K562 (cell line): ENCODE results near the gene IL10RB. TPM values are rescaled to one million over a fixed set of nuclear protein-coding genes. Genes with fewer than 3 reads are reported as not detected.

ENCODE experiments used
- ATAC-seq: fragments of 200-7000 bp; cut with Tn5 transposase; 3 replicates; pipeline ENCODE4 v1.9.1; 2020; ENCODE audit warnings: moderate library complexity
- BruUV-seq: library from RNA; stranded (reverse); fragments of 400-500 nt; replicated peaks from 2 replicates; lab custom pipeline; 2021; lab: Mats Ljungman, UMichigan
- CTCF ChIA-PET: fragments of 300-600 bp; formaldehyde crosslinking; extraction: SDS; loops from one replicate; lab custom pipeline; 2021; ENCODE audit warnings: low intra/inter-chr PET ratio; lab: Yijun Ruan, JAX
- POLR2A ChIA-PET: fragments of 300-600, 350-650 bp; sonication (Branson Sonifier 250); formaldehyde crosslinking; extraction: SDS; loops from one replicate; lab custom pipeline; 2021; ENCODE audit warnings: antibody characterized with exemption, inconsistent platforms; lab: Yijun Ruan, JAX
- DNase-seq, 4 experiments: peaks; one replicate each; pipeline versions ENCODE4 v3.0.0 to v3.0.0-alpha.2; 2011 to 2018; ENCODE audit warnings: low spot score in 3 of 4, mixed read lengths in 3 of 4; ENCODE audit errors: extremely low read depth in 1 of 4
- FAIRE-seq: peaks from 2 replicates; lab custom pipeline; 2011; peaks lifted over from hg19 to GRCh38; lab: Jason Lieb, UNC
- H2AFZ ChIP-seq: 2 replicates; pipeline ENCODE4 v1.6.0; 2011; ENCODE audit warnings: low read depth, low read length, control low read depth, inconsistent platforms
- H3K27ac ChIP-seq: fragments of 200-600 bp; 3 replicates; pipeline ENCODE4 v1.8.0; 2011; ENCODE audit warnings: low read depth, mild to moderate bottlenecking, control low read depth, inconsistent platforms, low read length, moderate library complexity, mixed read lengths; ENCODE audit errors: extremely low read depth
- H3K27me3 ChIP-seq, 2 experiments: fragments of 300-600 bp in 1 of 2; 2 replicates in 1 of 2; 3 replicates in 1 of 2; pipeline versions ENCODE4 v1.6.0 to v1.8.0; 2011; ENCODE audit warnings: inconsistent platforms in 2 of 2, low read length in 2 of 2, mild to moderate bottlenecking in 1 of 2, mixed read lengths in 1 of 2, moderate library complexity in 1 of 2; ENCODE audit not compliant: control insufficient read depth in 2 of 2, insufficient read depth in 2 of 2
- H3K36me3 ChIP-seq: fragments of 300-600 bp; 3 replicates; pipeline ENCODE4 v1.8.0; 2011; ENCODE audit warnings: mild to moderate bottlenecking, low read length, inconsistent platforms; ENCODE audit not compliant: control insufficient read depth, insufficient read depth
- H3K4me1 ChIP-seq, 2 experiments: fragments of 200-600 bp in 1 of 2; replicated peaks in 1 of 2; 2 replicates in 1 of 2; 3 replicates in 1 of 2; pipeline versions ENCODE4 v1.5.1 to v1.8.0; 2011; ENCODE audit warnings: inconsistent platforms in 2 of 2, low read length in 2 of 2, mild to moderate bottlenecking in 1 of 2, mixed read lengths in 1 of 2, moderate library complexity in 1 of 2; ENCODE audit not compliant: control insufficient read depth in 2 of 2, insufficient read depth in 2 of 2
- H3K4me2 ChIP-seq: 2 replicates; pipeline ENCODE4 v1.6.1; 2011; ENCODE audit warnings: low read length, control low read depth, inconsistent platforms, mixed read lengths; ENCODE audit not compliant: insufficient read depth
- H3K4me3 ChIP-seq: fragments of 200-600 bp; sonication (generic), shearing (Covaris generic); 2 replicates; pipeline ENCODE4 v1.5.1; 2016; ENCODE audit warnings: control low read depth, inconsistent platforms
- H3K79me2 ChIP-seq: fragments of 200-600 bp; 3 replicates; pipeline ENCODE4 v1.8.0; 2011; ENCODE audit warnings: low read length, inconsistent platforms; ENCODE audit not compliant: control insufficient read depth, insufficient read depth
- H3K9ac ChIP-seq, 2 experiments: 2 replicates each; pipeline versions ENCODE4 v1.6.0 to v1.6.1; 2011; ENCODE audit warnings: low read depth in 2 of 2, low read length in 2 of 2, control low read depth in 1 of 2, inconsistent platforms in 1 of 2, mild to moderate bottlenecking in 1 of 2, mixed read lengths in 1 of 2; ENCODE audit not compliant: insufficient read depth in 1 of 2
- H3K9me1 ChIP-seq: one replicate; pipeline ENCODE4 v1.6.0; 2011; ENCODE audit warnings: inconsistent platforms, mild to moderate bottlenecking, low read length, moderate library complexity; ENCODE audit not compliant: control insufficient read depth, insufficient read depth
- H3K9me3 ChIP-seq: replicated peaks from 2 replicates; pipeline ENCODE4 v1.5.1; 2011; ENCODE audit warnings: low read depth, low read length, inconsistent platforms; ENCODE audit not compliant: control insufficient read depth, insufficient read depth
- H4K20me1 ChIP-seq: replicated peaks from 2 replicates; pipeline ENCODE4 v1.6.1; 2011; ENCODE audit warnings: low read length, inconsistent platforms, mixed read lengths; ENCODE audit not compliant: control insufficient read depth, insufficient read depth
- CREB1 ChIP-seq, 2 experiments: sonication (generic) in 1 of 2; formaldehyde crosslinking in 1 of 2; IDR thresholded peaks; 2 replicates each; pipeline versions ENCODE4 v1.6.1 to v1.8.0; 2012 to 2022; ENCODE audit warnings: inconsistent platforms in 1 of 2, mild to moderate bottlenecking in 1 of 2, missing genetic modification reagents in 1 of 2, moderate library complexity in 1 of 2
- EGR1 ChIP-seq: fragments of 450-650 bp; conservative IDR thresholded peaks from 2 replicates; pipeline ENCODE4 v1.6.1; 2017; ENCODE audit warnings: mild to moderate bottlenecking
- GATAD2A ChIP-seq: fragments of 450-650 bp; IDR thresholded peaks from 2 replicates; pipeline ENCODE4 v1.6.1; 2017
- HMG20B ChIP-seq: fragments of 250-450 bp; sonication (Bioruptor Pico); IDR thresholded peaks from 2 replicates; pipeline ENCODE4 v1.5.0; 2021; ENCODE audit warnings: mild to moderate bottlenecking
- KDM1A ChIP-seq, 2 experiments: fragments of 450-650 bp; IDR thresholded peaks; 2 replicates each; pipeline ENCODE4 v1.6.1; 2016; ENCODE audit warnings: mild to moderate bottlenecking in 2 of 2
- KLF1 ChIP-seq: fragments of 450-650 bp; IDR thresholded peaks from 2 replicates; pipeline ENCODE4 v1.6.1; 2016; ENCODE audit warnings: missing genetic modification characterization, missing compliant biosample characterization
- KLF16 ChIP-seq: IDR thresholded peaks from 2 replicates; pipeline ENCODE4 v1.6.1; 2016; ENCODE audit warnings: antibody characterized with exemption
- MTA3 ChIP-seq: fragments of 450-650 bp; formaldehyde crosslinking; IDR thresholded peaks from 2 replicates; pipeline ENCODE4 v1.6.1; 2017; ENCODE audit warnings: mild to moderate bottlenecking, borderline replicate concordance
- XRCC5 ChIP-seq: fragments of 200-400 bp; formaldehyde crosslinking; IDR thresholded peaks from 2 replicates; pipeline ENCODE4 v1.6.1; 2017; ENCODE audit warnings: low read depth, mild to moderate bottlenecking, low read length
- ZBTB1 ChIP-seq: sonication (generic); formaldehyde crosslinking; IDR thresholded peaks from 2 replicates; pipeline ENCODE4 v1.8.1; 2023; ENCODE audit warnings: missing genetic modification reagents, low read depth, mild to moderate bottlenecking, borderline replicate concordance
- ZNF224 ChIP-seq: sonication (generic); formaldehyde crosslinking; IDR thresholded peaks from 2 replicates; pipeline ENCODE4 v1.8.0; 2022; ENCODE audit warnings: mild to moderate bottlenecking, missing genetic modification reagents
- ZNF717 ChIP-seq: fragments of 250-450 bp; sonication (Bioruptor Pico); IDR thresholded peaks from 2 replicates; pipeline ENCODE4 v1.5.0; 2021
- ZNF778 ChIP-seq: fragments of 450-650 bp; formaldehyde crosslinking; IDR thresholded peaks from 2 replicates; pipeline ENCODE4 v1.4.0; 2020; ENCODE audit warnings: mild to moderate bottlenecking, moderate library complexity
- WGBS: fragments of 100-300 bp; shearing (Covaris generic); methylation state at CpG from one replicate; pipeline ENCODE4 v1.1.6; 2016; ENCODE audit warnings: low coverage, mixed read lengths; ENCODE audit not compliant: insufficient coverage; ENCODE audit errors: missing lambda C conversion rate; 5-methylcytosine and 5-hydroxymethylcytosine counted together
- in situ Hi-C: fragments of 300-500 bp; cut with MboI; formaldehyde crosslinking; loops from 4 replicates; pipeline ENCODE4 v1.15.0; 2018; ENCODE audit warnings: inconsistent platforms, mixed read lengths
- intact Hi-C: fragments of 100-400 bp; cut with micrococcal nuclease; formaldehyde crosslinking; loops from 2 replicates; pipeline ENCODE4 v1.14.2; 2022
- polyA plus RNA-seq, 8 experiments: library from polyadenylated mRNA; depleted of rRNA in 4 of 8; stranded (reverse) in 5 of 8; unstranded in 3 of 8; fragments of >200 nt; fragmentation: Nextera tagmentation in 2 of 8; fragmentation: Illumina TruSeq in 1 of 8; extraction: Ambion mirVana in 2 of 8; extraction: Trizol in 1 of 8; gene quantifications; 2 replicates each; pipeline versions ENCODE4 v1.2.1 to v1.2.3, GENCODE V29; 2011 to 2014; ENCODE audit warnings: inconsistent platforms in 1 of 8, missing spikeins in 1 of 8
- total RNA-seq, 7 experiments: library from RNA; depleted of rRNA in 6 of 7; stranded (reverse); fragments of >200 nt in 6 of 7; fragmentation: Illumina TruSeq in 2 of 7; extraction: Trizol in 2 of 7; gene quantifications; 2 replicates each; pipeline versions ENCODE4 v1.2.1 to v1.2.3, GENCODE V29; 2011 to 2021; ENCODE audit warnings: low replicate concordance in 1 of 7
- TF ChIP-seq, protein P1 (sequence below), 3 experiments: fragments of 200-800 bp in 1 of 3; sonication (Bioruptor generic) in 1 of 3; sonication (generic) in 1 of 3; formaldehyde crosslinking in 1 of 3; IDR thresholded peaks; 2 replicates each; pipeline versions ENCODE4 v1.6.1 to v1.8.0; 2016 to 2022; ENCODE audit warnings: mild to moderate bottlenecking in 2 of 3, missing compliant biosample characterization in 2 of 3, missing genetic modification characterization in 2 of 3, missing genetic modification reagents in 1 of 3
- TF ChIP-seq, protein P2 (sequence below), 2 experiments: fragments of 450-650 bp in 1 of 2; sonication (generic) in 1 of 2; formaldehyde crosslinking in 1 of 2; IDR thresholded peaks in 1 of 2; conservative IDR thresholded peaks in 1 of 2; 2 replicates each; pipeline versions ENCODE4 v1.6.1 to v1.8.1; 2016 to 2023; ENCODE audit warnings: mild to moderate bottlenecking in 2 of 2, moderate library complexity in 2 of 2, inconsistent platforms in 1 of 2, missing genetic modification reagents in 1 of 2
- TF ChIP-seq, protein P3 (sequence below), 2 experiments: fragments of 200-800 bp in 1 of 2; sonication (Bioruptor generic) in 1 of 2; sonication (generic) in 1 of 2; formaldehyde crosslinking in 1 of 2; IDR thresholded peaks in 1 of 2; conservative IDR thresholded peaks in 1 of 2; 2 replicates each; pipeline versions ENCODE4 v1.5.0 to v1.6.1; 2016 to 2020; ENCODE audit warnings: missing compliant biosample characterization in 1 of 2, missing genetic modification characterization in 1 of 2, missing genetic modification reagents in 1 of 2

The IL10RB gene
- total and polyA plus RNA-seq, 9 of the 15 experiments (the other 6 are each of a cell fraction or from before 2014, with no cell fraction given): 10.9 to 33.8 (median 23.0) TPM

DNA sequence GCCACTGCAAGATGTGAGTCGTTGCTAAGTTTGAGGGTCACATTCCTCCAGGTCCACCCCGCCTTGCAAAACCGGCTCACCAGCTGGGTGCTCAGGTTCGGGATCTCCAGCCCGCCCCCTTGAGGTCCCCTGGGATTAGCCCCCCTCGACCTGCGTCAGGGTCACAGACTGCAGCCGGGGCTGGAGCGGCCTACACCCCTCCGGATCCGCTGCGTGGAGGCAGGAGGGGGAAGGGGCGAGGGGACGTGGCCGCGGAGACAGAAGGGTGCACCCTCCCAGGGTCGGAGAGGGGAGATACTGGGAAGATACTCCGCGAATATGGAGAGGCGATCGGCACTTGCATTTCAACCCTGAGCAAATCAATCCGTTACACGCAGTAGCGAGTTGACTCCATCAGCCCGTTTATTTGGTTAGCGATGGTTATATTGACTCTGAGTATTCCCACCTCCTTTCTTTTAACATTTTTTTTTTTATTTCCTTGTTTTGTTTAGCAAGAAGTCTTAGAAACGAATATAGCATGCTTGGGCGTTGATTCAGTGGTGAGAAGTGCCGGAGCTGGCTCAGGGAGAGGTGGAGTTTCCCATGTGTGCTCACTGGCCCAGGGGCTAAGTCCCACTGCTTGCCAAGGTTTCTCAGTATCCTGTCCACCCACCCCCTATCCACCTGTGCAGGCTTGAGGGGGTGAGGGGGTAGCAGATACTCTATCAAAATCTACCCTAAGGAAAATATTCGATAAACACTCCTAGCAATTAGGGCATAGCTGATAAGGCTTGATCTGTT lies 35.4 kb upstream of the IL10RB start (continued):
- TF ChIP-seq, protein P1, sequence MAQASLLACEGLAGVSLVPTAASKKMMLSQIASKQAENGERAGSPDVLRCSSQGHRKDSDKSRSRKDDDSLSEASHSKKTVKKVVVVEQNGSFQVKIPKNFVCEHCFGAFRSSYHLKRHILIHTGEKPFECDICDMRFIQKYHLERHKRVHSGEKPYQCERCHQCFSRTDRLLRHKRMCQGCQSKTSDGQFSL (CRISPR knock-in tag; IDR thresholded peaks at IDR 0.05): 0 out of 2 replicates have a peak, but pooled peaks have one; percentile 1
- TF ChIP-seq, protein P1 (tag; IDR thresholded peaks at IDR 0.05): no peak
- TF ChIP-seq CREB1 (IDR thresholded peaks at IDR 0.05): no peak
- peak; percentile 54; the same call in 1 of the 2 replicates for TF ChIP-seq CREB1 (CRISPR knock-in tag; IDR thresholded peaks at IDR 0.05)
- TF ChIP-seq, protein P2, sequence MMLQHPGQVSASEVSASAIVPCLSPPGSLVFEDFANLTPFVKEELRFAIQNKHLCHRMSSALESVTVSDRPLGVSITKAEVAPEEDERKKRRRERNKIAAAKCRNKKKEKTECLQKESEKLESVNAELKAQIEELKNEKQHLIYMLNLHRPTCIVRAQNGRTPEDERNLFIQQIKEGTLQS (IDR thresholded peaks at IDR 0.05): no peak
- TF ChIP-seq, protein P2 (CRISPR knock-in tag; conservative IDR thresholded peaks at IDR 0.05): 0 out of 2 replicates have a peak, but pooled peaks have one; percentile 27
- 0 out of 2 replicates have a peak, but pooled peaks have one; percentile 9 for TF ChIP-seq GATAD2A
- TF ChIP-seq KLF16: 0 out of 2 replicates have a peak, but pooled peaks have one; percentile 3

DNA sequence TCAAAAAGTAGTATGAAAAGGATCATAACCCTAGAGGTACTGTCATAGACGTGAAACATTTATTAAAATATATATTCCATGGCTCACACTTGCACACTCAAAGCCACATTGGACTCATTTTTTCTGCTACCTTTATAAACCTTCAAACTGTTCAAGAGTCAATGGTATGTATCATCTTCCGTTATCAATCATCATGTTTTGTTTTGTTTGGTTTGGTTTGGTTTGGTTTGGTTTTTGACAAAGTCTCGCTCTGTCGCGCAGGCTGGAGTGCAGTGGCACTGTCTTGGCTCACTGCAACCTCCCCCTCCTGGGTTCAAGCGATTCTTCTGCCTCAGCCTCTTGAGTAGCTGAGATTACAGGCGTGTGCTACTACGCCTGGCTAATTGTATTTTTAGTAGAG lies 34.6 kb upstream of the IL10RB start:
- CTCF ChIA-PET: interaction anchor here (1.8 kb wide), 1 partner anchor 34 kb away, joined by 5 read pairs; no protein-coding TSS in a partner anchor
- Histone ChIP-seq H3K4me2 (no peak overlapping the region), H3K9me3 (no peaks in the 10 kb centered on the region), H3K79me2 (peaks cover 33% of the 10 kb centered on the region), H3K27ac (no peak overlapping the region), H3K9me1 (no peaks in the 10 kb centered on the region), H2AFZ (no peak overlapping the region), H3K36me3 (peaks cover 5% of the 10 kb centered on the region; the same call in 1 of the 3 replicates), H3K9ac (no peak overlapping the region), H3K4me1 (peaks cover 29 to 36% of the 10 kb centered on the region in 2 experiments), H4K20me1 (no peaks in the 10 kb centered on the region), H3K27me3 (no peaks in the 10 kb centered on the region), H3K4me3 (no peak overlapping the region)
- WGBS: 66% methylated on average over 7 of the region's 8 CpGs
- POLR2A ChIA-PET: interaction anchor here (0.7 to 1.8 kb wide), 5 partner anchors 8 to 320 kb away, joined by 3 to 7 read pairs (median 4); partner anchors contain the start of gene IFNAR1
- intact Hi-C loops: no loop called here
- no peak for ATAC-seq
- BruUV-seq: TSS peak; percentile 33
- DNase-seq: no peak
- peak; percentile 15 for FAIRE-seq
- in situ Hi-C loops: no loop called here
- TF ChIP-seq ZNF778: no peak
- TF ChIP-seq, protein P3, sequence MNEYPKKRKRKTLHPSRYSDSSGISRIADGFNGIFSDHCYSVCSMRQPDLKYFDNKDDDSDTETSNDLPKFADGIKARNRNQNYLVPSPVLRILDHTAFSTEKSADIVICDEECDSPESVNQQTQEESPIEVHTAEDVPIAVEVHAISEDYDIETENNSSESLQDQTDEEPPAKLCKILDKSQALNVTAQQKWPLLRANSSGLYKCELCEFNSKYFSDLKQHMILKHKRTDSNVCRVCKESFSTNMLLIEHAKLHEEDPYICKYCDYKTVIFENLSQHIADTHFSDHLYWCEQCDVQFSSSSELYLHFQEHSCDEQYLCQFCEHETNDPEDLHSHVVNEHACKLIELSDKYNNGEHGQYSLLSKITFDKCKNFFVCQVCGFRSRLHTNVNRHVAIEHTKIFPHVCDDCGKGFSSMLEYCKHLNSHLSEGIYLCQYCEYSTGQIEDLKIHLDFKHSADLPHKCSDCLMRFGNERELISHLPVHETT (CRISPR knock-in tag; conservative IDR thresholded peaks at IDR 0.05 in 1 of 2, IDR thresholded peaks at IDR 0.05 in 1 of 2): no peak
- no peak for TF ChIP-seq ZNF224 (CRISPR knock-in tag)
- TF ChIP-seq KLF1: no peak
- no peak for TF ChIP-seq ZBTB1 (CRISPR knock-in tag)
- no peak for TF ChIP-seq XRCC5
- TF ChIP-seq ZNF717 (CRISPR knock-in tag): no peak
- TF ChIP-seq KDM1A (IDR thresholded peaks at IDR 0.05): no peak
- TF ChIP-seq EGR1: no peak
- TF ChIP-seq HMG20B (CRISPR knock-in tag): no peak
- no peak for TF ChIP-seq MTA3
